Eye (tissue), 1 donor: Measurements from ENCODE around the gene DEXI.

Experiments
- DNase-seq: peaks from one replicate; pipeline ENCODE4 v3.0.0-alpha.2; 2015

DEXI gene

GRCh38 chr16:10888320-10888937 lies 53.8 kb downstream of the DEXI start:
- no peak for DNase-seq

- no peak for DNase-seq
These were observed 57.0 kb downstream of the DEXI start for GRCh38 chr16:10885246-10885645.

- no peak for DNase-seq
These were observed 59.3 kb downstream of the DEXI start for GRCh38 chr16:10883004-10883403.

DNA sequence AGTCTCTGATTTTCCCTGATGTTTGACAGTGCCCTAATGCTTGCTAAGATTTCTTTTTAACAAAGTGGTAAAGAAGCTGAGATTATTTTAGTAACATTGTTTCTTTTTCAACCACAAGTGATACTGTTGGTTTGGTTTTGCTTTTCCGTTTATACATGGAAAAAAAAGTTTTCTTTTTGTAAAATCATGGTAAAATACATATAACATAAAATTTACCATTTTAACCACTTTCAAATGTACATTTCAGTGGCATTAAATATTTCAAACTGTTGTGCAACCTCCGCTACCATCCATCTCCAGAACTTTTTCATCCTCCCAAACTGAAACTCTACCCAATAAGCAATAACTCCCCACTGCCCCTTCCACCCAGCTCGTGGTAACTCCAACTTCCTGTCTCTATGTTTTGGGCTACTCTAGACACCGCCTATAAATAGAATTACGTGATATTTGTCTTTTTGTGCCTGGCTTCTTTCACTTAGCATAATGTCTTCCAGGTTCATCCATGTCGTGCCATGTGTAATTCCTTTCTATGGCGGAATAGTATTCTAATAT lies 60.7 kb downstream of the DEXI start:
- no peak for DNase-seq

DNA sequence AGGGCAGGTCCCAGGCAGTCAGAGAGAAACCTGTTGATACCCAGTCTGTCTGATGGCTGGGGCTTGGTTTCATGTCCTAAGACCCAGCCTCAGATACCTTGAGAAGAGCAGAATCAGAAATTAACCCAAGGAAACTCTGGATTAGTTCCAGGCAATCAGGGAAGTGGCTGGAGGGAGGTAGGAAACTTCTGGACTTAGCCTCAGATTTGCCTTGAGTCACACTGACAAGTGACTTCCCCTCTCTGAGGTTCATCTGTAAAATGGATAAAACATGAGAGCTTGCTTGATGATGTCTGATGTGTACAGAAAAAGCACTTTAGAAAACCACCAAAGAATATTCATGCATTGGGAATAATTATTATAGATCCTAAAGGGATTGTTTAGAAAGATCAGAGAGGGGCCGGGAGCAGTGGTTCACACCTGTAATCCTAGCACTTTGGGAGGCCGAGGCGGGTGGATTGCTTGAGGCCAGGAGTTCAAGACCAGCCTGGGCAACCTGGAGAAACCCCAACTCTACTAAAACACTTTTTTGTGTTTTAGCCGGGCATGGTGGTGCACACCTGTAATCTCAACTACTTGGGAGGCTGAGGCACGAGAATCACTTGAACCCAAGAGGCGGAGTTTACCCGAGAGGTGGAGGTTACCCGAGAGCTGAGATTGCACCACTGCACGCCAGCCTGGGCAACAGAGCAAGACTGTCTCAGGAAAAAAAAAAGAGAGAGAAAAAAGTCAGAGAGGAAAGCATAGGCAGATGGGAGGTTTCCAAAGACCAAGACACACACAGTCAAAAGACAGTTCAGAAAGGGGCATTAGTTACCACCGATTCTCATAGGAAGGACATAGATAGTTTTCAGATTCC lies 61.4 kb downstream of the DEXI start:
- DNase-seq, result no peak

- no peak for DNase-seq
These were observed 62.3 kb downstream of the DEXI start for GRCh38 chr16:10879681-10880589.
